Hepatocyte (in vitro differentiated cells): ENCODE measurements around the gene PAM.

Experiments used
- EZH2 ChIP-seq: fragments of 200-600 bp; sonication (generic); IDR thresholded peaks from 2 replicates; pipeline ENCODE4 v1.6.1; 2016; ENCODE audit warnings: antibody characterized with exemption, mild to moderate bottlenecking, borderline replicate concordance
- TF ChIP-seq, protein P1 (sequence below): fragments of 200-600 bp; sonication (generic); IDR thresholded peaks from 2 replicates; pipeline ENCODE4 v1.5.1; 2016; ENCODE audit warnings: antibody characterized with exemption, mild to moderate bottlenecking; ENCODE audit not compliant: poor library complexity

DNA sequence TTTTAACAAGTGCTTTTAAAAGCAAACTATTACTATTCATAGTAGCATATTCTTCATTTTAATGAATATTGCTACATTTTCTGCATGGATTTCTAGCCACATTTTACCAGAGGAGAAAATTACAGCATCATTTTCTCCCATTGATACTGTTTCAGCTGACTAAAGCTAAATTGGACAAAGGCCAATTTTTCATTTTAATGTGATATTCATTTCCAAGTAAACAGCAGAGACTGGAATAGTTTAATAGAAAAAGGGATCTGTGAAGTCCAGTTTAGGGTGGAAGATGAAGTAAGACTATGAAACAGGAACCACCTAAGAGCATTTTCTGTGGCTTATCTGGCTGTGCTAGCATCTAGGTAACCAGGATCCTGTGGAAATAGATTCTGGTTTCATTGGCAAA lies 236.7 kb downstream of the PAM start:
- no peak for TF ChIP-seq EZH2
- TF ChIP-seq, protein P1, sequence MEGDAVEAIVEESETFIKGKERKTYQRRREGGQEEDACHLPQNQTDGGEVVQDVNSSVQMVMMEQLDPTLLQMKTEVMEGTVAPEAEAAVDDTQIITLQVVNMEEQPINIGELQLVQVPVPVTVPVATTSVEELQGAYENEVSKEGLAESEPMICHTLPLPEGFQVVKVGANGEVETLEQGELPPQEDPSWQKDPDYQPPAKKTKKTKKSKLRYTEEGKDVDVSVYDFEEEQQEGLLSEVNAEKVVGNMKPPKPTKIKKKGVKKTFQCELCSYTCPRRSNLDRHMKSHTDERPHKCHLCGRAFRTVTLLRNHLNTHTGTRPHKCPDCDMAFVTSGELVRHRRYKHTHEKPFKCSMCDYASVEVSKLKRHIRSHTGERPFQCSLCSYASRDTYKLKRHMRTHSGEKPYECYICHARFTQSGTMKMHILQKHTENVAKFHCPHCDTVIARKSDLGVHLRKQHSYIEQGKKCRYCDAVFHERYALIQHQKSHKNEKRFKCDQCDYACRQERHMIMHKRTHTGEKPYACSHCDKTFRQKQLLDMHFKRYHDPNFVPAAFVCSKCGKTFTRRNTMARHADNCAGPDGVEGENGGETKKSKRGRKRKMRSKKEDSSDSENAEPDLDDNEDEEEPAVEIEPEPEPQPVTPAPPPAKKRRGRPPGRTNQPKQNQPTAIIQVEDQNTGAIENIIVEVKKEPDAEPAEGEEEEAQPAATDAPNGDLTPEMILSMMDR, result no peak
